ENCODE data around the gene CLEC20A.

Gene CLEC20A

GRCh38 chr1:178538192-178538916 lies 41.6 kb upstream of the CLEC20A start:
- Histone ChIP-seq H3K4me1 (ENCODE audit: low read length) (peaks cover 3% of the 10 kb centered on the region; the same call in 1 of the 2 replicates), H3K36me3 (replicated peaks; ENCODE audit: insufficient read depth, low read length) (no peaks in the 10 kb centered on the region), H3K79me2 (ENCODE audit: low read length) (no peaks in the 10 kb centered on the region), H3K9ac (ENCODE audit: low read length) (no peak overlapping the region), H2AFZ (ENCODE audit: low read length) (no peak overlapping the region), H3K27ac (ENCODE audit: low read length) (no peak overlapping the region), H3K9me2 (replicated peaks; ENCODE audit: insufficient read depth, low read length) (no peaks in the 10 kb centered on the region), H3K27me3 (replicated peaks; ENCODE audit: insufficient read depth, low read length) (no peaks in the 10 kb centered on the region), H3K9me3 (replicated peaks; ENCODE audit: insufficient read depth, low read length) (no peaks in the 10 kb centered on the region), H3K4me3 (ENCODE audit: low read length) (no peak overlapping the region), H4K20me1 (ENCODE audit: insufficient read depth, low read length) (no peaks in the 10 kb centered on the region), H3K4me2 (ENCODE audit: low read depth, low read length) (no peak overlapping the region), H3F3A (ENCODE audit: insufficient read depth, low read length) (no peaks in the 10 kb centered on the region)
- no peak for DNase-seq
- TF ChIP-seq, protein P1, sequence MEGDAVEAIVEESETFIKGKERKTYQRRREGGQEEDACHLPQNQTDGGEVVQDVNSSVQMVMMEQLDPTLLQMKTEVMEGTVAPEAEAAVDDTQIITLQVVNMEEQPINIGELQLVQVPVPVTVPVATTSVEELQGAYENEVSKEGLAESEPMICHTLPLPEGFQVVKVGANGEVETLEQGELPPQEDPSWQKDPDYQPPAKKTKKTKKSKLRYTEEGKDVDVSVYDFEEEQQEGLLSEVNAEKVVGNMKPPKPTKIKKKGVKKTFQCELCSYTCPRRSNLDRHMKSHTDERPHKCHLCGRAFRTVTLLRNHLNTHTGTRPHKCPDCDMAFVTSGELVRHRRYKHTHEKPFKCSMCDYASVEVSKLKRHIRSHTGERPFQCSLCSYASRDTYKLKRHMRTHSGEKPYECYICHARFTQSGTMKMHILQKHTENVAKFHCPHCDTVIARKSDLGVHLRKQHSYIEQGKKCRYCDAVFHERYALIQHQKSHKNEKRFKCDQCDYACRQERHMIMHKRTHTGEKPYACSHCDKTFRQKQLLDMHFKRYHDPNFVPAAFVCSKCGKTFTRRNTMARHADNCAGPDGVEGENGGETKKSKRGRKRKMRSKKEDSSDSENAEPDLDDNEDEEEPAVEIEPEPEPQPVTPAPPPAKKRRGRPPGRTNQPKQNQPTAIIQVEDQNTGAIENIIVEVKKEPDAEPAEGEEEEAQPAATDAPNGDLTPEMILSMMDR (IDR thresholded peaks at IDR 0.05; ENCODE audit: low read length) = no peak
- TF ChIP-seq EZH2phosphoT487 (IDR thresholded peaks at IDR 0.05; ENCODE audit: low read length) = no peak
- no peak for TF ChIP-seq EZH2 (optimal IDR thresholded peaks at IDR 0.05; ENCODE audit: low read depth, low read length)

DNA sequence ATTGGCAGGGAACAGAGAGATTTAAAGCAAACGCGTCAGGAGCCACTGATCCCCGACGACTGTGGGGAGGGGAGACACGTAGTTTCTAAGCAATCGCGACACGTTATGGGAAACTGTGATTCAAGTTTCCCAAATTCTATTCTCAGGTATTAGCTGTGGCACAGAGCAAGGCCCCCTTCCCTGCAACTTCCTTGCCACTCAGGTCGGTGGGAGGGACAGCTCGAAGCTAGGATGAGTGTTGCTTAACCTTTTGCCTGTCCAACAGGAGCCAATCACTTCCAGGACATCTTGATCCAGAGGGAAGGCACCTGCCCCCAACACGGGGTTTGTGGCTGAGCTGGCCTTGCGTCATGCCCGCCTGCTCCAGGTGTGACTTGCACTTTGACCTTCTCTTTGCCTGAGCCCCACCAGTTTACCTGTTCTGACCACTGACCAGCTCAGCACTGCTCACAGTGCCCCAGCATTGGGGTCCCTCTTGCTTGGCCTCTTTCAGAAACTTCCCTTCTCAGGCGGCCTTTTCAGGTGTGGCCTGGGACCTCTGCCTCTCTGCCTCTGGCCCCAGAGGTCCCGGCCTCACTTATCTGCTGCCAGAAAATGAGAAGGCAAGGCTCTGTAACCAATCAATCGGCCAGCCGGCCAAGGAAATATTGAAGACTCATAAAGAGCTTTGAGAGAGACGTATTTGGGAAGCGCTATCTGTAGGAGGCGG lies 40.8 kb upstream of the CLEC20A start:
- H3K9ac ChIP-seq (ENCODE audit: low read length) = no peak overlapping the region
- no peaks in the 10 kb centered on the region for H3K27me3 ChIP-seq (replicated peaks; ENCODE audit: insufficient read depth, low read length)
- no peak overlapping the region for H3K4me2 ChIP-seq (ENCODE audit: low read depth, low read length)
- DNase-seq = no peak
- no peaks in the 10 kb centered on the region for H3K4me1 ChIP-seq (ENCODE audit: low read length)
- H3K4me3 ChIP-seq (ENCODE audit: low read length) = no peak overlapping the region
- no peaks in the 10 kb centered on the region for H3K79me2 ChIP-seq (ENCODE audit: low read length)
- TF ChIP-seq EZH2 (optimal IDR thresholded peaks at IDR 0.05; ENCODE audit: low read depth, low read length) (no peak), EZH2phosphoT487 (IDR thresholded peaks at IDR 0.05; ENCODE audit: low read length) (no peak)
- TF ChIP-seq, protein P1 (IDR thresholded peaks at IDR 0.05; ENCODE audit: low read length) = no peak
- H3K9me2 ChIP-seq (replicated peaks; ENCODE audit: insufficient read depth, low read length) = no peaks in the 10 kb centered on the region
- no peak overlapping the region for H3K27ac ChIP-seq (ENCODE audit: low read length)
- no peak overlapping the region for H2AFZ ChIP-seq (ENCODE audit: low read length)
- no peaks in the 10 kb centered on the region for H3F3A ChIP-seq (ENCODE audit: insufficient read depth, low read length)
- no peaks in the 10 kb centered on the region for H4K20me1 ChIP-seq (ENCODE audit: insufficient read depth, low read length)
- no peaks in the 10 kb centered on the region for H3K9me3 ChIP-seq (replicated peaks; ENCODE audit: insufficient read depth, low read length)
- no peaks in the 10 kb centered on the region for H3K36me3 ChIP-seq (replicated peaks; ENCODE audit: insufficient read depth, low read length)

DNA sequence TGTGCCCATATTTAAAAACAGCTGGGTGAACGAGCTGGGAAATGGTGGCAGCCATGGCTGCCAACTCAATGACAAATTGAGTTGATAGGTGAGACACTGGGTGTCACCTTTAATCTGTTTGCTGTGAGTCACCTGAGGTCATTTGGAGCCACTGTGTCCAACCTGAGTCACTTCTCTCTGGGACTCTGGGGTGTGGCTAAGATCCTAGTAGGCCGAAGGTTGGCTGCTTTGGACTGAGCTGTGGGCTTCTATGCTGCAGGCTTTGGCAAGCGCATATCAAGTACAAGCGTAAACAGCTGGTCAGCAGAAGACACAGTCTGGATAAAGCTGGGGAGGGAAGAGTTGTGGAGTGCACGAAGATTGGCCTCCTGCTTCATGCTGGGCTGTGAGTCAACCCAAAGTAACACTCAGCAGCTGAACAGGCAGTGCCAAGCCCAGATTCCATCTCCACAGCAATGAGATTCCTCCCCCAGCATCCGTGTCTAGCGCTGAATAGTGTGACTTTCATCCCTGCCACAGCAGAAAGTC lies 40.1 kb upstream of the CLEC20A start:
- Histone ChIP-seq H3K4me3 (ENCODE audit: low read length) (no peak overlapping the region), H3K4me1 (ENCODE audit: low read length) (0 out of 2 replicates have a peak, but pooled peaks cover 3% of the 10 kb centered on the region), H2AFZ (ENCODE audit: low read length) (no peak overlapping the region), H4K20me1 (ENCODE audit: insufficient read depth, low read length) (no peaks in the 10 kb centered on the region), H3K9me3 (replicated peaks; ENCODE audit: insufficient read depth, low read length) (no peaks in the 10 kb centered on the region), H3K79me2 (ENCODE audit: low read length) (no peaks in the 10 kb centered on the region), H3K9ac (ENCODE audit: low read length) (no peak overlapping the region), H3K27ac (ENCODE audit: low read length) (no peak overlapping the region), H3K9me2 (replicated peaks; ENCODE audit: insufficient read depth, low read length) (no peaks in the 10 kb centered on the region), H3K4me2 (ENCODE audit: low read depth, low read length) (no peak overlapping the region), H3F3A (ENCODE audit: insufficient read depth, low read length) (no peaks in the 10 kb centered on the region), H3K27me3 (replicated peaks; ENCODE audit: insufficient read depth, low read length) (no peaks in the 10 kb centered on the region), H3K36me3 (replicated peaks; ENCODE audit: insufficient read depth, low read length) (no peaks in the 10 kb centered on the region)
- no peak for TF ChIP-seq EZH2phosphoT487 (IDR thresholded peaks at IDR 0.05; ENCODE audit: low read length)
- TF ChIP-seq EZH2 (optimal IDR thresholded peaks at IDR 0.05; ENCODE audit: low read depth, low read length) = no peak
- TF ChIP-seq, protein P1 (IDR thresholded peaks at IDR 0.05; ENCODE audit: low read length) = no peak
- no peak for DNase-seq

All from MM.1S (cell line).